Measurements from ENCODE around the gene GABRA6. TPM values are rescaled to one million over a fixed set of nuclear protein-coding genes. Genes with fewer than 3 reads are reported as not detected.

The GABRA6 gene
- total RNA-seq, 2 donors from 2014 or later = 6.1 TPM; not detected in 1

DNA sequence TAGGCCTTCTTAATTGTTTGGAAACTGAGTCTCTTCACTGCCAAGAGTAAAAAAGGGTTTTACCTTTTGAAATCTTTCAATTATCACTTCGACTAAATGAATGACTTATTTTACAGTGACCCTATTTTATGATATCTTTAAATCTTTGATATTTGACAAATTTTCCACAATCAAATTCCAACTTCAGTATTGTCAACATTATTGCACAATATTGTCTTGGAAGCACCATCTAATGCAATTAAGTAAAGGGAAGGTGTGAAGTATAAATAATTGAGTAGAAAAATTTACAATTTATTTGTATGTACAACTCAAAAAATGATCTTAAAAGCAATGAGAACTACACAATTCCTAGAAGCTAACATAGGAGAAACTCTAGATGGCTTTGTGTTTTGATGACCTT is 49.2 kb downstream of the GABRA6 start:
- Histone ChIP-seq H3K36me3 (no peaks in the 10 kb centered on the region), H3K27ac (no peak overlapping the region), H3K4me1 (replicated peaks) (no peaks in the 10 kb centered on the region), H3K4me3 (no peak overlapping the region), H3K9me3 (no peaks in the 10 kb centered on the region), H3K27me3 (replicated peaks; ENCODE audit: insufficient read depth) (no peaks in the 10 kb centered on the region)
- intact Hi-C loops (cut with DNase I) = no loop called here
- 80% methylated on average over 1 of the region's 1 CpG for WGBS
- TF ChIP-seq POLR2AphosphoS5 (IDR thresholded peaks at IDR 0.05) (no peak), POLR2A (IDR thresholded peaks at IDR 0.05) (no peak)
- TF ChIP-seq, protein P1, sequence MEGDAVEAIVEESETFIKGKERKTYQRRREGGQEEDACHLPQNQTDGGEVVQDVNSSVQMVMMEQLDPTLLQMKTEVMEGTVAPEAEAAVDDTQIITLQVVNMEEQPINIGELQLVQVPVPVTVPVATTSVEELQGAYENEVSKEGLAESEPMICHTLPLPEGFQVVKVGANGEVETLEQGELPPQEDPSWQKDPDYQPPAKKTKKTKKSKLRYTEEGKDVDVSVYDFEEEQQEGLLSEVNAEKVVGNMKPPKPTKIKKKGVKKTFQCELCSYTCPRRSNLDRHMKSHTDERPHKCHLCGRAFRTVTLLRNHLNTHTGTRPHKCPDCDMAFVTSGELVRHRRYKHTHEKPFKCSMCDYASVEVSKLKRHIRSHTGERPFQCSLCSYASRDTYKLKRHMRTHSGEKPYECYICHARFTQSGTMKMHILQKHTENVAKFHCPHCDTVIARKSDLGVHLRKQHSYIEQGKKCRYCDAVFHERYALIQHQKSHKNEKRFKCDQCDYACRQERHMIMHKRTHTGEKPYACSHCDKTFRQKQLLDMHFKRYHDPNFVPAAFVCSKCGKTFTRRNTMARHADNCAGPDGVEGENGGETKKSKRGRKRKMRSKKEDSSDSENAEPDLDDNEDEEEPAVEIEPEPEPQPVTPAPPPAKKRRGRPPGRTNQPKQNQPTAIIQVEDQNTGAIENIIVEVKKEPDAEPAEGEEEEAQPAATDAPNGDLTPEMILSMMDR (IDR thresholded peaks at IDR 0.05) = no peak
- DNase-seq (ENCODE audit: low spot score) = no peak

DNA sequence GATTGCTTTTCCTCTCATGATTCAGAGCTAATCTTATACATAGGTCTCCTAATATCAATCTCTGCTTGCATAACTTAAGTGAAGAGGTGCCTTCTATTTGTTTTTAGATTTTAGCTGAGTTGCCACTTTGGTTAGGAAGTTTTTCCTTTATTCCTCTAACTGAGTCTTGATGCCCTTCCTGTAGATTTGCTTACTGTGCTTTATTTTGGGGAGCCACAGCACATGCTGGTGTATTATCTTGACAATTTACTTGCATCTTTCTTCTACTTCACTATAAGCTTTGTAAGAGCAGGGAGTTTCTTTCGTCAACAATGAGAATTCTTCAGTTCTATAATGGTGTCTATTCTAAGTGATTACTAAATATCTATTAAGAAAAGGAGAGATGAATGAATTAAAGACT is 54.9 kb downstream of the GABRA6 start:
- DNase-seq (ENCODE audit: low spot score) = no peak
- H3K9me3 ChIP-seq = no peaks in the 10 kb centered on the region
- H3K4me3 ChIP-seq = no peak overlapping the region
- intact Hi-C loops (cut with DNase I) = no loop called here
- TF ChIP-seq, protein P1 (IDR thresholded peaks at IDR 0.05) = no peak
- TF ChIP-seq POLR2AphosphoS5 (IDR thresholded peaks at IDR 0.05) (no peak), POLR2A (IDR thresholded peaks at IDR 0.05) (no peak)
- 85% methylated on average over 1 of the region's 1 CpG for WGBS
- H3K27me3 ChIP-seq (replicated peaks; ENCODE audit: insufficient read depth) = no peaks in the 10 kb centered on the region
- H3K4me1 ChIP-seq (replicated peaks) = no peaks in the 10 kb centered on the region
- H3K36me3 ChIP-seq = no peaks in the 10 kb centered on the region
- H3K27ac ChIP-seq = no peak overlapping the region

DNA sequence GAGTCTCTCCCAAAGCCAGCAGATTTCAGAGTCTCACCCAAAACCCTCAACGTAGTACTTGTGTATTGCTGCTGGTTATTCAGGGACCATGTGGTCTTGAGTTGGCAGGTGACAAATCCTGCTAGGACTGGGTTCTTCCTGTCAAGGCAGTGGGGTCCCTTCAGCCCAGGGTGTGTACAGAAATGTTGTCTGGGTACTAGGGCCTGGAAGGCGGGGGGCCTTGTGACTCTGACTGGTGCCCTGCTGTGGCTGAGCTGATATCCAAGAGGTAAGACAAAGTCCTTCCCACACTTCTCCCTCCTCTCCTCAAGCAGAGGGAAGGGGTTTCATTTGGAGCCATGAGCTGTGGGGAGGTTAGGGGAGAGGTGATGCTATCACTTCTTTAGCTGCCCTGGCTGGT is 58.8 kb downstream of the GABRA6 start:
- Histone ChIP-seq H3K4me1 (replicated peaks) (no peaks in the 10 kb centered on the region), H3K9me3 (no peaks in the 10 kb centered on the region), H3K27ac (no peak overlapping the region), H3K36me3 (no peaks in the 10 kb centered on the region), H3K27me3 (replicated peaks; ENCODE audit: insufficient read depth) (no peaks in the 10 kb centered on the region), H3K4me3 (no peak overlapping the region)
- WGBS = 96% methylated on average over 2 of the region's 2 CpGs
- TF ChIP-seq, protein P1 (IDR thresholded peaks at IDR 0.05) = no peak
- no peak for TF ChIP-seq POLR2AphosphoS5 (IDR thresholded peaks at IDR 0.05)
- no peak for TF ChIP-seq POLR2A (IDR thresholded peaks at IDR 0.05)
- intact Hi-C loops (cut with DNase I) = no loop called here
- no peak for DNase-seq (ENCODE audit: low spot score)

DNA sequence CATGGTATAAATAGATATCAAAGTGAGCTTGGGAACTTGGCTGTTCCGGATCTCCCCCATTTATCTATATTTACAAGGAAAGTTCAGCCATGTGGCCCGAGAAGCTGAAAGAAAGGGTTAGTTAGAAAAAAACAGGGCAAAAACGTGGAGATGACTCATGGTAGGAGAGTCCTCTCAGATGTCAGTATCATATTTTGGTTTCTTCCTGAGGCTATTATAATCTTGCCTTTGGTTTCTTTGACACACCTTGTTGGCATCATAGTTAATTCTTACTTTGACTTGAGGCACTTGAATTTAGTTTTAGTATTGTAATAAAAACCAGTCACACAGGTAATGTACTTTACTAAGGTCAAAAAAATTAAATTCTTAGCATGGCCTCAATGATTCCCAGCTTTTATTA is 59.9 kb downstream of the GABRA6 start:
- Histone ChIP-seq H3K9me3 (no peaks in the 10 kb centered on the region), H3K27me3 (replicated peaks; ENCODE audit: insufficient read depth) (no peaks in the 10 kb centered on the region), H3K4me3 (no peak overlapping the region), H3K27ac (no peak overlapping the region), H3K36me3 (no peaks in the 10 kb centered on the region), H3K4me1 (replicated peaks) (no peaks in the 10 kb centered on the region)
- no peak for DNase-seq (ENCODE audit: low spot score)
- intact Hi-C loops (cut with DNase I) = no loop called here
- TF ChIP-seq POLR2A (IDR thresholded peaks at IDR 0.05) (no peak), POLR2AphosphoS5 (IDR thresholded peaks at IDR 0.05) (no peak)
- TF ChIP-seq, protein P1 (IDR thresholded peaks at IDR 0.05) = no peak
- 51% methylated on average over 3 of the region's 3 CpGs for WGBS

DNA sequence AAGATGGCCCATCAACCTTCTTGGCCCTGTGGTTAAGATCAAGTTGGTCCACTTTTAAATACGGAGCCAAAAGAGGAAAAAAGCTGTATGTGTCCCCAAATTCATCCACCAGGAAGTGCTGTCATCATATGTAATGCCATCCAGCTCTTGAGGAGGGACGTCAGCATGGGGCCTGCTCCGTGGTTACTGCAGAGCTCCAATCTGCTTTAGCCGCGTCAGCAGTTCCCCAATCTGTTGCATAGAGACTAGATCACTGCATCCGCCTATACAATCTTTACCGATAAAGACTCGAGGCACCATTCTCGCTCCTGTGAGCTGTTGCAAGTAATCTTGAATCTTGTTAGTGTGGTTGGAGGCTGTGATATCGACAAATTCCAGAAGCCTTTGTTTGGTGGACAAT is 65.7 kb downstream of the GABRA6 start:
- 87% methylated on average over 10 of the region's 10 CpGs for WGBS
- Histone ChIP-seq H3K4me3 (no peak overlapping the region), H3K27ac (no peak overlapping the region), H3K9me3 (no peaks in the 10 kb centered on the region), H3K27me3 (replicated peaks; ENCODE audit: insufficient read depth) (no peaks in the 10 kb centered on the region), H3K36me3 (no peaks in the 10 kb centered on the region), H3K4me1 (replicated peaks) (no peaks in the 10 kb centered on the region)
- intact Hi-C loops (cut with DNase I) = no loop called here
- DNase-seq (ENCODE audit: low spot score) = no peak
- TF ChIP-seq, protein P1 (IDR thresholded peaks at IDR 0.05) = no peak
- TF ChIP-seq POLR2A (IDR thresholded peaks at IDR 0.05) = no peak
- no peak for TF ChIP-seq POLR2AphosphoS5 (IDR thresholded peaks at IDR 0.05)

Other genes starting within 250 kb of the GABRA6 start
- gene GABRB2, start 139.0 kb upstream of the GABRA6 start, total RNA-seq = 1 to 10 TPM in 1 of 2 donors, not detected in 1; 1.1 TPM
- gene GABRA1, start 162.4 kb downstream of the GABRA6 start, total RNA-seq = under 1 TPM; 0.23 to 0.77 TPM